Smooth muscle cell (in vitro differentiated cells): ENCODE data around the gene ELANE. TPM values are rescaled to one million over a fixed set of nuclear protein-coding genes. Genes with fewer than 3 reads are reported as not detected.

ENCODE experiments used
- DNase-seq: peaks from one replicate; lab custom pipeline; 2025; ENCODE audit not compliant: unreplicated experiment; lab: John Stamatoyannopoulos, UW
- H2AFZ ChIP-seq: fragments of 200-600 bp; sonication (generic); 2 replicates; pipeline ENCODE4 v1.6.0; 2016; ENCODE audit warnings: antibody characterized with exemption, low read depth, mild to moderate bottlenecking
- H3F3A ChIP-seq: fragments of 200-600 bp; sonication (generic); 2 replicates; pipeline ENCODE4 v1.6.0; 2017; ENCODE audit warnings: antibody characterized with exemption, low read depth
- H3K27ac ChIP-seq: fragments of 200-600 bp; sonication (generic); 2 replicates; pipeline ENCODE4 v1.5.1; 2016; ENCODE audit warnings: low read depth, mild to moderate bottlenecking
- H3K27me3 ChIP-seq: fragments of 200-600 bp; sonication (generic); 2 replicates; pipeline ENCODE4 v1.6.1; 2016; ENCODE audit warnings: low read depth, mild to moderate bottlenecking
- H3K36me3 ChIP-seq: fragments of 200-600 bp; sonication (generic); 2 replicates; pipeline ENCODE4 v1.5.1; 2016; ENCODE audit warnings: low read depth
- H3K4me1 ChIP-seq: fragments of 200-600 bp; sonication (generic); 2 replicates; pipeline ENCODE4 v1.5.1; 2016; ENCODE audit warnings: low read depth
- H3K4me2 ChIP-seq: fragments of 200-600 bp; sonication (generic); 2 replicates; pipeline ENCODE4 v1.6.0; 2016; ENCODE audit warnings: mild to moderate bottlenecking
- H3K4me3 ChIP-seq: fragments of 200-600 bp; sonication (generic); 2 replicates; pipeline ENCODE4 v1.5.1; 2016; ENCODE audit warnings: mild to moderate bottlenecking
- H3K79me2 ChIP-seq: fragments of 200-600 bp; sonication (generic); 2 replicates; pipeline ENCODE4 v1.6.0; 2016; ENCODE audit warnings: low read depth, mild to moderate bottlenecking
- H3K9ac ChIP-seq: fragments of 200-600 bp; sonication (generic); 2 replicates; pipeline ENCODE4 v1.6.0; 2016; ENCODE audit warnings: low read depth
- H3K9me3 ChIP-seq: fragments of 200-600 bp; sonication (generic); replicated peaks from 2 replicates; pipeline ENCODE4 v1.5.1; 2016; ENCODE audit warnings: low read depth
- H4K20me1 ChIP-seq: fragments of 200-600 bp; sonication (generic); 2 replicates; pipeline ENCODE4 v1.6.0; 2016; ENCODE audit warnings: low read depth
- WGBS: methylation state at CpG from one replicate; pipeline ENCODE4 v1.1.7; 2016; ENCODE audit warnings: low lambda C conversion rate; 5-methylcytosine and 5-hydroxymethylcytosine counted together
- polyA plus RNA-seq: library from polyadenylated mRNA; unstranded; fragments of >200 nt; fragmentation: Nextera tagmentation; extraction: Ambion mirVana; gene quantifications from 2 replicates; pipeline ENCODE4 v1.2.1, GENCODE V29; 2016
- total RNA-seq: library from RNA; depleted of rRNA; stranded (reverse); fragments of >200 nt; gene quantifications from 2 replicates; pipeline ENCODE4 v1.2.3, GENCODE V29; 2014
- TF ChIP-seq, protein P1 (sequence below): fragments of 200-600 bp; sonication (generic); IDR thresholded peaks from 2 replicates; pipeline ENCODE4 v1.5.1; 2017; ENCODE audit warnings: borderline replicate concordance, mild to moderate bottlenecking, antibody characterized with exemption; ENCODE audit not compliant: insufficient read depth, poor library complexity, severe bottlenecking

ELANE gene
- total and polyA plus RNA-seq, 2 experiments from 2014 or later: not detected

GRCh38 chr19:901216-902092 lies 49.4 kb downstream of the ELANE start:
- Histone ChIP-seq H3K4me3 (no peak overlapping the region), H2AFZ (no peak overlapping the region), H3F3A (no peaks in the 10 kb centered on the region), H3K27me3 (no peaks in the 10 kb centered on the region), H3K4me2 (no peak overlapping the region), H3K27ac (no peak overlapping the region), H3K36me3 (no peaks in the 10 kb centered on the region), H3K79me2 (peaks cover 35% of the 10 kb centered on the region), H4K20me1 (peaks cover 77% of the 10 kb centered on the region), H3K9me3 (no peaks in the 10 kb centered on the region), H3K4me1 (peaks cover 4% of the 10 kb centered on the region), H3K9ac (no peak overlapping the region)
- 93% methylated on average over 15 of the region's 27 CpGs for WGBS
- DNase-seq: no peak
- TF ChIP-seq, protein P1, sequence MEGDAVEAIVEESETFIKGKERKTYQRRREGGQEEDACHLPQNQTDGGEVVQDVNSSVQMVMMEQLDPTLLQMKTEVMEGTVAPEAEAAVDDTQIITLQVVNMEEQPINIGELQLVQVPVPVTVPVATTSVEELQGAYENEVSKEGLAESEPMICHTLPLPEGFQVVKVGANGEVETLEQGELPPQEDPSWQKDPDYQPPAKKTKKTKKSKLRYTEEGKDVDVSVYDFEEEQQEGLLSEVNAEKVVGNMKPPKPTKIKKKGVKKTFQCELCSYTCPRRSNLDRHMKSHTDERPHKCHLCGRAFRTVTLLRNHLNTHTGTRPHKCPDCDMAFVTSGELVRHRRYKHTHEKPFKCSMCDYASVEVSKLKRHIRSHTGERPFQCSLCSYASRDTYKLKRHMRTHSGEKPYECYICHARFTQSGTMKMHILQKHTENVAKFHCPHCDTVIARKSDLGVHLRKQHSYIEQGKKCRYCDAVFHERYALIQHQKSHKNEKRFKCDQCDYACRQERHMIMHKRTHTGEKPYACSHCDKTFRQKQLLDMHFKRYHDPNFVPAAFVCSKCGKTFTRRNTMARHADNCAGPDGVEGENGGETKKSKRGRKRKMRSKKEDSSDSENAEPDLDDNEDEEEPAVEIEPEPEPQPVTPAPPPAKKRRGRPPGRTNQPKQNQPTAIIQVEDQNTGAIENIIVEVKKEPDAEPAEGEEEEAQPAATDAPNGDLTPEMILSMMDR: no peak

GRCh38 chr19:902093-902370 lies 49.9 kb downstream of the ELANE start:
- TF ChIP-seq, protein P1: no peak
- Histone ChIP-seq H3K27ac (no peak overlapping the region), H3K4me2 (no peak overlapping the region), H2AFZ (no peak overlapping the region), H3K79me2 (peaks cover 37% of the 10 kb centered on the region), H3K27me3 (no peaks in the 10 kb centered on the region), H3K9ac (no peak overlapping the region), H3K4me3 (no peak overlapping the region), H3K36me3 (no peaks in the 10 kb centered on the region), H3F3A (no peaks in the 10 kb centered on the region), H3K9me3 (no peaks in the 10 kb centered on the region), H4K20me1 (peaks cover 82% of the 10 kb centered on the region), H3K4me1 (peaks cover 4% of the 10 kb centered on the region)
- 85% methylated on average over 7 of the region's 7 CpGs for WGBS
- DNase-seq: no peak

GRCh38 chr19:902446-903226 lies 50.5 kb downstream of the ELANE start:
- Histone ChIP-seq H3K27ac (no peak overlapping the region), H3K4me2 (no peak overlapping the region), H3K9me3 (no peaks in the 10 kb centered on the region), H3K79me2 (peaks cover 43% of the 10 kb centered on the region), H3K4me1 (peaks cover 4% of the 10 kb centered on the region), H3K27me3 (no peaks in the 10 kb centered on the region), H3K9ac (no peak overlapping the region), H3K36me3 (no peaks in the 10 kb centered on the region), H2AFZ (no peak overlapping the region), H3K4me3 (no peak overlapping the region), H4K20me1 (peaks cover 88% of the 10 kb centered on the region), H3F3A (no peaks in the 10 kb centered on the region)
- no peak for DNase-seq
- TF ChIP-seq, protein P1: no peak
- 96% methylated on average over 14 of the region's 14 CpGs for WGBS
